OCI-LY7 (cell line): Measurements from ENCODE around the gene AGMO. TPM values are rescaled to one million over a fixed set of nuclear protein-coding genes. Genes with fewer than 3 reads are reported as not detected.

ENCODE experiments used
- BruUV-seq: library from RNA; stranded (reverse); fragments of 400-500 nt; replicated peaks from 2 replicates; lab custom pipeline; 2021; lab: Mats Ljungman, UMichigan
- CTCF ChIA-PET: fragments of 300-600 bp; sonication (Branson Sonifier 250); formaldehyde crosslinking; loops from one replicate; lab custom pipeline; 2022; ENCODE audit warnings: antibody characterized with exemption; ENCODE audit not compliant: unreplicated experiment; lab: Charles Lee
- POLR2A ChIA-PET: fragments of 300-600 bp; sonication (Branson Sonifier 250); formaldehyde crosslinking; loops from one replicate; lab custom pipeline; 2022; ENCODE audit warnings: antibody characterized with exemption; lab: Charles Lee
- DNase-seq: peaks from one replicate; pipeline ENCODE4 v3.0.0-alpha.2; 2015; ENCODE audit warnings: low spot score
- H2AFZ ChIP-seq: fragments of 200-600 bp; sonication (generic), shearing (Covaris generic); 2 replicates; pipeline ENCODE4 v1.6.1; 2014; ENCODE audit warnings: mild to moderate bottlenecking, antibody characterized with exemption, low read length, moderate library complexity
- H3K27ac ChIP-seq: fragments of 200-600 bp; sonication (generic); 2 replicates; pipeline ENCODE4 v1.5.1; 2014; ENCODE audit warnings: mixed run types, low read depth, mild to moderate bottlenecking, moderate library complexity, low read length, inconsistent platforms; ENCODE audit not compliant: poor library complexity, severe bottlenecking
- H3K36me3 ChIP-seq: fragments of 200-600 bp; sonication (generic); 2 replicates; pipeline ENCODE4 v1.6.1; 2014; ENCODE audit warnings: mild to moderate bottlenecking, antibody characterized with exemption, low read length, moderate library complexity, mixed read lengths; ENCODE audit not compliant: insufficient read depth
- H3K4me1 ChIP-seq: fragments of 200-600 bp; sonication (generic); 2 replicates; pipeline ENCODE4 v1.5.1; 2014; ENCODE audit warnings: mild to moderate bottlenecking, low read length; ENCODE audit not compliant: insufficient read depth, poor library complexity, severe bottlenecking
- H3K4me2 ChIP-seq: fragments of 200-600 bp; sonication (generic); 2 replicates; pipeline ENCODE4 v1.6.1; 2014; ENCODE audit warnings: mild to moderate bottlenecking, low read length
- H3K4me3 ChIP-seq: fragments of 200-600 bp; sonication (generic); 2 replicates; pipeline ENCODE4 v1.5.1; 2014; ENCODE audit warnings: mild to moderate bottlenecking, low read depth, low read length; ENCODE audit not compliant: poor library complexity, severe bottlenecking
- H3K79me2 ChIP-seq: fragments of 200-600 bp; sonication (generic); 2 replicates; pipeline ENCODE4 v1.6.1; 2016; ENCODE audit warnings: low read depth, mild to moderate bottlenecking, low read length, moderate library complexity, mixed read lengths; ENCODE audit not compliant: insufficient read depth
- H3K9me2 ChIP-seq: fragments of 200-600 bp; sonication (generic); 2 replicates; pipeline ENCODE4 v1.6.1; 2016; ENCODE audit warnings: mild to moderate bottlenecking, low read length, mixed read lengths; ENCODE audit not compliant: insufficient read depth
- H3K9me3 ChIP-seq: fragments of 200-600 bp; sonication (generic); 2 replicates; pipeline ENCODE4 v1.6.1; 2014; ENCODE audit warnings: mild to moderate bottlenecking, mixed run types, low read length, mixed read lengths
- H4K20me1 ChIP-seq: fragments of 200-600 bp; sonication (generic); 2 replicates; pipeline ENCODE4 v1.6.1; 2014; ENCODE audit warnings: mild to moderate bottlenecking, antibody characterized with exemption, low read length, moderate library complexity, mixed read lengths; ENCODE audit not compliant: insufficient read depth
- EZH2phosphoT487 ChIP-seq: fragments of 200-600 bp; sonication (generic); IDR thresholded peaks from 2 replicates; pipeline ENCODE4 v1.6.1; 2018; ENCODE audit warnings: low read depth, borderline replicate concordance, mild to moderate bottlenecking, mixed run types, antibody characterized with exemption, low read length, moderate library complexity, mixed read lengths
- intact Hi-C: fragments of 100-400 bp; cut with micrococcal nuclease; formaldehyde crosslinking; loops from one replicate; pipeline ENCODE4 v1.10.0; 2022; ENCODE audit not compliant: unreplicated experiment
- total RNA-seq, 2 experiments: library from RNA; depleted of rRNA in 1 of 2; stranded (reverse); fragments of >200 nt in 1 of 2; shearing (Covaris generic) in 1 of 2; gene quantifications; 2 replicates each; pipeline ENCODE4 v1.2.3, GENCODE V29; 2014 to 2022
- TF ChIP-seq, protein P1 (sequence below): fragments of 200-600 bp; sonication (generic); conservative IDR thresholded peaks from 2 replicates; pipeline ENCODE4 v1.5.1; 2014; ENCODE audit warnings: mild to moderate bottlenecking, antibody characterized with exemption, low read length, moderate library complexity, mixed read lengths

AGMO gene
- total RNA-seq, 2 experiments from 2014 or later = not detected

DNA sequence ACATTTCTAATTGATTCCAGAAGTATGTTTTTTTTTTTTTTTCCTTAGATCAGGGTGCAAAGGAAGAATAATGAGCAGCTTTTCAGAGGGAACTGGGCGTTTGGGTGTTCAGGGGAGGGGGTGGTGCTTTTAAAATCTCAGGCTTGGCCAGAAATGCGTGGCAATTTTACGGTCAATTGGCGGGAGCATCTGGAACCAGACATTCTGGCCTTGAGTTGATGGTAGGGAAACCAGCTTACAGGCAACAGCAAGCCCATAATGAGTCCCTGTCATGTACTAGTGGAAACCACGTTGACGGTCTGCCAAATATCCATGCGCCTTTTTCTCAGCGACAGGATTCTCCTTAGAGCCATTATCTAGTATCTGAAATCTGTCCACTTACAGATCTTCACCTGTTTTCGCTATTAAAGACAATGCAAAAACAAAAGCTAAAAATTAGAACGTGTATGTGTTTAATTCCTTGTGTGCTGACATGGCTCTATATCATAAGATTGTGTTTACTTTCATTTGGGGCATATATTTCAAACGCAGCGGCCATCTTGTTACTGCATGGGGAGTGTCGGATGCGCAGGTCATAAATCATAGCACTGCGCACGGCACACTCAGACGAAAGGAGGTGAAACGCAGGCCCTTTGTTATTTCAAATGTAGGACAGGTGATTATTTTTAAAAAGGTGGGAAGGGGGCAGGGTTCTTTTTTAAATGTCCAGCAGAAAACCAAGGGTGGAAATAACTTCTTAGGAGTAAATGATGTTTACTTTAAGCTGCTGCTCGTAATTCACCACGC, 209.2 kb downstream of the AGMO start:
- no peak for DNase-seq
- H3K4me2 ChIP-seq = no peak overlapping the region
- no peak overlapping the region for H2AFZ ChIP-seq
- no peaks in the 10 kb centered on the region for H4K20me1 ChIP-seq
- H3K4me3 ChIP-seq = no peak overlapping the region
- ChIA-PET POLR2A (no interaction called here), CTCF (no interaction called here)
- TF ChIP-seq, protein P1, sequence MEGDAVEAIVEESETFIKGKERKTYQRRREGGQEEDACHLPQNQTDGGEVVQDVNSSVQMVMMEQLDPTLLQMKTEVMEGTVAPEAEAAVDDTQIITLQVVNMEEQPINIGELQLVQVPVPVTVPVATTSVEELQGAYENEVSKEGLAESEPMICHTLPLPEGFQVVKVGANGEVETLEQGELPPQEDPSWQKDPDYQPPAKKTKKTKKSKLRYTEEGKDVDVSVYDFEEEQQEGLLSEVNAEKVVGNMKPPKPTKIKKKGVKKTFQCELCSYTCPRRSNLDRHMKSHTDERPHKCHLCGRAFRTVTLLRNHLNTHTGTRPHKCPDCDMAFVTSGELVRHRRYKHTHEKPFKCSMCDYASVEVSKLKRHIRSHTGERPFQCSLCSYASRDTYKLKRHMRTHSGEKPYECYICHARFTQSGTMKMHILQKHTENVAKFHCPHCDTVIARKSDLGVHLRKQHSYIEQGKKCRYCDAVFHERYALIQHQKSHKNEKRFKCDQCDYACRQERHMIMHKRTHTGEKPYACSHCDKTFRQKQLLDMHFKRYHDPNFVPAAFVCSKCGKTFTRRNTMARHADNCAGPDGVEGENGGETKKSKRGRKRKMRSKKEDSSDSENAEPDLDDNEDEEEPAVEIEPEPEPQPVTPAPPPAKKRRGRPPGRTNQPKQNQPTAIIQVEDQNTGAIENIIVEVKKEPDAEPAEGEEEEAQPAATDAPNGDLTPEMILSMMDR = no peak
- no peak for TF ChIP-seq EZH2phosphoT487
- H3K27ac ChIP-seq = no peak overlapping the region
- no peaks in the 10 kb centered on the region for H3K36me3 ChIP-seq
- intact Hi-C loops = no loop called here
- BruUV-seq = no TSS peak
- H3K9me2 ChIP-seq = no peaks in the 10 kb centered on the region
- no peaks in the 10 kb centered on the region for H3K79me2 ChIP-seq
- H3K9me3 ChIP-seq = no peaks in the 10 kb centered on the region
- no peaks in the 10 kb centered on the region for H3K4me1 ChIP-seq

DNA sequence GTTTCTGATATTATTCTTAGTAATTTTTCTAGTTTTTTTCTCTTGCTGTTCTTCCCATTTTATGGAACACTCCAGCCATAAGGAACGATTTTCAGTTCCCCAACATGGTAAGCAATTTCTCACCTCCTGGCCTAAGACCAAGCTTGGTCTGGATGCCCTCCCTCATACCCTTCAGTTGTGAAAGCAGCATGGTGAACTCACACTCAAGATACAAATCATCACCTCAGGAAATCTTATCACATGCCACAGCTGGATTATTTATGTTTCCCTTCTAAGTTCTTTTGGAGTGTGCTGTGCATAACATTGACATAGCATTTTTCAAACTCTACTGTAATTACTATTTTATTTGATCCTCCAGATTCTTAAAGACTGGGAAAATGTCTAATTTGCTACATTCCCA, 216.6 kb downstream of the AGMO start:
- Histone ChIP-seq H3K79me2 (no peaks in the 10 kb centered on the region), H4K20me1 (no peaks in the 10 kb centered on the region), H3K36me3 (no peaks in the 10 kb centered on the region), H3K9me3 (no peaks in the 10 kb centered on the region), H3K4me3 (no peak overlapping the region), H3K4me2 (no peak overlapping the region), H2AFZ (no peak overlapping the region), H3K27ac (no peak overlapping the region), H3K4me1 (no peaks in the 10 kb centered on the region), H3K9me2 (no peaks in the 10 kb centered on the region)
- BruUV-seq = no TSS peak
- CTCF ChIA-PET = no interaction called here
- POLR2A ChIA-PET = interaction anchor here (1.1 kb wide), 1 partner anchor 27 kb away, joined by 3 read pairs; no protein-coding TSS in a partner anchor
- intact Hi-C loops = no loop called here
- no peak for DNase-seq
- TF ChIP-seq, protein P1 = no peak
- no peak for TF ChIP-seq EZH2phosphoT487

DNA sequence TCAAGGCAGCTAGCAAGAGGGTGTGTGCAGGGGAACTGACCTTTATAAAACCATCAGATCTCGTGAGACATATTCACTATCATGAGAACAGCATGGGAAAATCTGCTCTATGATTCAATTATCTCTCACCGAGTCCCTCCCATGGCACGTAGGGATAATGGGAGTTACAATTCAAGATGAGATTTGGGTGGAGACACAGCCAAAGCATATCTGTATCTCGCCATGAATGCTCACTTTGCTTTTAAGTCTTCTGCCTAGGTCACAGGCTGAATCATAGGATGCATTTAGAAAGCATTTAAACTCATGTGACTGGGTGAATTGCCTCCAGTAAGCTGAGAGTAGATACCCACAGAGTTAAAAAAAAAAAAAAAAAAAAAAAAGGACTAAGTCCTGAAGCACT, 220.0 kb downstream of the AGMO start:
- no peaks in the 10 kb centered on the region for H3K79me2 ChIP-seq
- no TSS peak for BruUV-seq
- H4K20me1 ChIP-seq = no peaks in the 10 kb centered on the region
- ChIA-PET POLR2A (interaction anchor here (0.6 kb wide), 1 partner anchor 1013 kb away, joined by 4 read pairs; no protein-coding TSS in a partner anchor), CTCF (no interaction called here)
- no peaks in the 10 kb centered on the region for H3K9me2 ChIP-seq
- TF ChIP-seq EZH2phosphoT487 = no peak
- TF ChIP-seq, protein P1 = no peak
- 0 out of 2 replicates have a peak, but pooled peaks cover 5% of the 10 kb centered on the region for H3K9me3 ChIP-seq
- no peaks in the 10 kb centered on the region for H3K4me1 ChIP-seq
- no peak for DNase-seq
- H3K36me3 ChIP-seq = no peaks in the 10 kb centered on the region
- intact Hi-C loops = no loop called here
- no peak overlapping the region for H2AFZ ChIP-seq
- H3K4me2 ChIP-seq = no peak overlapping the region
- no peak overlapping the region for H3K27ac ChIP-seq
- no peak overlapping the region for H3K4me3 ChIP-seq
